Liver (tissue), 3 donors: ENCODE results near the gene RICTOR.

Source experiments
- ATF3 ChIP-seq: IDR thresholded peaks from 2 replicates; pipeline ENCODE4 v1.6.1; 2016; ENCODE audit warnings: antibody characterized with exemption
- CTCF ChIP-seq: fragments of 150-350 bp; IDR thresholded peaks from 2 replicates; pipeline ENCODE4 v1.5.1; 2017; ENCODE audit warnings: improper control_type of control experiment, low read depth, low read length; ENCODE audit not compliant: missing input control
- donor health status: healthy.
- donor health status: healthy.

- TF ChIP-seq CTCF (no peak), ATF3 (no peak)
These were observed 64.9 kb downstream of the RICTOR start for GRCh38 chr5:39009280-39009679.
